ENCODE measurements around the gene CIB4.

Gene CIB4

GRCh38 chr2:26644188-26644835 lies 3.1 kb upstream of the CIB4 start:
- H3K27ac ChIP-seq (ENCODE audit: low read length), result no peak overlapping the region
- H3K36me3 ChIP-seq (ENCODE audit: control insufficient read depth, insufficient read depth, low read length), result no peaks in the 10 kb centered on the region
- 0 out of 2 replicates have a peak, but pooled peaks cover 2% of the 10 kb centered on the region for H3K4me1 ChIP-seq (ENCODE audit: control insufficient read depth, insufficient read depth, low read length)
- H3K27me3 ChIP-seq (ENCODE audit: control insufficient read depth, insufficient read depth, low read length), result no peaks in the 10 kb centered on the region
- H3K4me3 ChIP-seq (ENCODE audit: low read length), result no peak overlapping the region
- H3K9me3 ChIP-seq (ENCODE audit: control insufficient read depth, insufficient read depth, low read length), result no peaks in the 10 kb centered on the region
- DNase-seq (ENCODE audit: low read depth, low spot score), result no peak
- WGBS (ENCODE audit: insufficient coverage, insufficient read length), result no CpG with 5 or more reads among the region's 13 CpGs

- WGBS (ENCODE audit: insufficient coverage, insufficient read length), result no CpG with 5 or more reads among the region's 3 CpGs
- Histone ChIP-seq H3K27ac (ENCODE audit: low read length) (no peak overlapping the region), H3K9me3 (ENCODE audit: control insufficient read depth, insufficient read depth, low read length) (no peaks in the 10 kb centered on the region), H3K27me3 (ENCODE audit: control insufficient read depth, insufficient read depth, low read length) (no peaks in the 10 kb centered on the region; the same call in 1 of the 2 replicates), H3K4me1 (ENCODE audit: control insufficient read depth, insufficient read depth, low read length) (0 out of 2 replicates have a peak, but pooled peaks cover 2% of the 10 kb centered on the region), H3K4me3 (ENCODE audit: low read length) (no peak overlapping the region), H3K36me3 (ENCODE audit: control insufficient read depth, insufficient read depth, low read length) (no peaks in the 10 kb centered on the region)
- DNase-seq (ENCODE audit: low read depth, low spot score), result no peak
These were observed 1.3 kb upstream of the CIB4 start for GRCh38 chr2:26642429-26642828.

GRCh38 chr2:26640331-26640745 lies 828 bp downstream of the CIB4 start:
- 0 out of 2 replicates have a peak, but pooled peaks cover 2% of the 10 kb centered on the region for H3K4me1 ChIP-seq (ENCODE audit: control insufficient read depth, insufficient read depth, low read length)
- no peak for DNase-seq (ENCODE audit: low read depth, low spot score)
- H3K27me3 ChIP-seq (ENCODE audit: control insufficient read depth, insufficient read depth, low read length), result no peaks in the 10 kb centered on the region; the same call in 1 of the 2 replicates
- no peaks in the 10 kb centered on the region for H3K9me3 ChIP-seq (ENCODE audit: control insufficient read depth, insufficient read depth, low read length)
- no CpG with 5 or more reads among the region's 8 CpGs for WGBS (ENCODE audit: insufficient coverage, insufficient read length)
- no peak overlapping the region for H3K4me3 ChIP-seq (ENCODE audit: low read length)
- no peaks in the 10 kb centered on the region for H3K36me3 ChIP-seq (ENCODE audit: control insufficient read depth, insufficient read depth, low read length)
- no peak overlapping the region for H3K27ac ChIP-seq (ENCODE audit: low read length)

- Histone ChIP-seq H3K36me3 (ENCODE audit: control insufficient read depth, insufficient read depth, low read length) (no peaks in the 10 kb centered on the region), H3K4me1 (ENCODE audit: control insufficient read depth, insufficient read depth, low read length) (0 out of 2 replicates have a peak, but pooled peaks cover 2% of the 10 kb centered on the region), H3K9me3 (ENCODE audit: control insufficient read depth, insufficient read depth, low read length) (no peaks in the 10 kb centered on the region), H3K27me3 (ENCODE audit: control insufficient read depth, insufficient read depth, low read length) (no peaks in the 10 kb centered on the region; the same call in 1 of the 2 replicates), H3K4me3 (ENCODE audit: low read length) (no peak overlapping the region), H3K27ac (ENCODE audit: low read length) (no peak overlapping the region)
- DNase-seq (ENCODE audit: low read depth, low spot score), result no peak
- no CpG with 5 or more reads among the region's 8 CpGs for WGBS (ENCODE audit: insufficient coverage, insufficient read length)
These were observed 1.4 kb downstream of the CIB4 start for GRCh38 chr2:26639685-26640243.

GRCh38 chr2:26637811-26638310 lies 3.3 kb downstream of the CIB4 start:
- no peaks in the 10 kb centered on the region for H3K9me3 ChIP-seq (ENCODE audit: control insufficient read depth, insufficient read depth, low read length)

GRCh38 chr2:26636935-26637334 lies 4.2 kb downstream of the CIB4 start:
- Histone ChIP-seq H3K27ac (ENCODE audit: low read length) (no peak overlapping the region), H3K27me3 (ENCODE audit: control insufficient read depth, insufficient read depth, low read length) (no peaks in the 10 kb centered on the region; the same call in 1 of the 2 replicates), H3K4me3 (ENCODE audit: low read length) (no peak overlapping the region), H3K4me1 (ENCODE audit: control insufficient read depth, insufficient read depth, low read length) (0 out of 2 replicates have a peak, but pooled peaks cover 2% of the 10 kb centered on the region), H3K9me3 (ENCODE audit: control insufficient read depth, insufficient read depth, low read length) (no peaks in the 10 kb centered on the region), H3K36me3 (ENCODE audit: control insufficient read depth, insufficient read depth, low read length) (no peaks in the 10 kb centered on the region)
- no CpG with 5 or more reads among the region's 6 CpGs for WGBS (ENCODE audit: insufficient coverage, insufficient read length)
- DNase-seq (ENCODE audit: low read depth, low spot score), result no peak

More at GRCh38 chr2:26637811-26638310, 3.3 kb downstream of the CIB4 start:
- no peak for DNase-seq (ENCODE audit: low read depth, low spot score)
- Histone ChIP-seq H3K27me3 (ENCODE audit: control insufficient read depth, insufficient read depth, low read length) (no peaks in the 10 kb centered on the region; the same call in 1 of the 2 replicates), H3K27ac (ENCODE audit: low read length) (no peak overlapping the region), H3K36me3 (ENCODE audit: control insufficient read depth, insufficient read depth, low read length) (no peaks in the 10 kb centered on the region), H3K4me3 (ENCODE audit: low read length) (no peak overlapping the region), H3K4me1 (ENCODE audit: control insufficient read depth, insufficient read depth, low read length) (0 out of 2 replicates have a peak, but pooled peaks cover 2% of the 10 kb centered on the region)
- WGBS (ENCODE audit: insufficient coverage, insufficient read length), result no CpG with 5 or more reads among the region's 9 CpGs

- H3K36me3 ChIP-seq (ENCODE audit: control insufficient read depth, insufficient read depth, low read length), result no peaks in the 10 kb centered on the region
- no peaks in the 10 kb centered on the region for H3K4me1 ChIP-seq (ENCODE audit: control insufficient read depth, insufficient read depth, low read length)
- no peaks in the 10 kb centered on the region; the same call in 1 of the 2 replicates for H3K27me3 ChIP-seq (ENCODE audit: control insufficient read depth, insufficient read depth, low read length)
- no peak for DNase-seq (ENCODE audit: low read depth, low spot score)
- no peak overlapping the region for H3K4me3 ChIP-seq (ENCODE audit: low read length)
- WGBS (ENCODE audit: insufficient coverage, insufficient read length), result no CpG with 5 or more reads among the region's 3 CpGs
- no peak overlapping the region for H3K27ac ChIP-seq (ENCODE audit: low read length)
- no peaks in the 10 kb centered on the region for H3K9me3 ChIP-seq (ENCODE audit: control insufficient read depth, insufficient read depth, low read length)
These were observed 5.8 kb downstream of the CIB4 start for GRCh38 chr2:26635401-26635800.

- Histone ChIP-seq H3K27me3 (ENCODE audit: control insufficient read depth, insufficient read depth, low read length) (no peaks in the 10 kb centered on the region; the same call in 1 of the 2 replicates), H3K4me3 (ENCODE audit: low read length) (no peak overlapping the region), H3K27ac (ENCODE audit: low read length) (no peak overlapping the region), H3K9me3 (ENCODE audit: control insufficient read depth, insufficient read depth, low read length) (no peaks in the 10 kb centered on the region), H3K4me1 (ENCODE audit: control insufficient read depth, insufficient read depth, low read length) (no peaks in the 10 kb centered on the region), H3K36me3 (ENCODE audit: control insufficient read depth, insufficient read depth, low read length) (no peaks in the 10 kb centered on the region)
- no CpG with 5 or more reads among the region's 11 CpGs for WGBS (ENCODE audit: insufficient coverage, insufficient read length)
- DNase-seq (ENCODE audit: low read depth, low spot score), result no peak
These were observed 6.4 kb downstream of the CIB4 start for GRCh38 chr2:26634636-26635230.

GRCh38 chr2:26633993-26634595 lies 7.1 kb downstream of the CIB4 start:
- no peak overlapping the region for H3K4me3 ChIP-seq (ENCODE audit: low read length)
- H3K27ac ChIP-seq (ENCODE audit: low read length), result no peak overlapping the region
- H3K9me3 ChIP-seq (ENCODE audit: control insufficient read depth, insufficient read depth, low read length), result no peaks in the 10 kb centered on the region
- H3K4me1 ChIP-seq (ENCODE audit: control insufficient read depth, insufficient read depth, low read length), result no peaks in the 10 kb centered on the region
- no CpG with 5 or more reads among the region's 7 CpGs for WGBS (ENCODE audit: insufficient coverage, insufficient read length)
- no peak for DNase-seq (ENCODE audit: low read depth, low spot score)
- H3K27me3 ChIP-seq (ENCODE audit: control insufficient read depth, insufficient read depth, low read length), result no peaks in the 10 kb centered on the region; the same call in 1 of the 2 replicates
- H3K36me3 ChIP-seq (ENCODE audit: control insufficient read depth, insufficient read depth, low read length), result no peaks in the 10 kb centered on the region

GRCh38 chr2:26633351-26633945 lies 7.7 kb downstream of the CIB4 start:
- Histone ChIP-seq H3K4me3 (ENCODE audit: low read length) (no peak overlapping the region), H3K27me3 (ENCODE audit: control insufficient read depth, insufficient read depth, low read length) (no peaks in the 10 kb centered on the region; the same call in 1 of the 2 replicates), H3K4me1 (ENCODE audit: control insufficient read depth, insufficient read depth, low read length) (no peaks in the 10 kb centered on the region), H3K27ac (ENCODE audit: low read length) (no peak overlapping the region), H3K36me3 (ENCODE audit: control insufficient read depth, insufficient read depth, low read length) (no peaks in the 10 kb centered on the region), H3K9me3 (ENCODE audit: control insufficient read depth, insufficient read depth, low read length) (no peaks in the 10 kb centered on the region)
- DNase-seq (ENCODE audit: low read depth, low spot score), result no peak
- no CpG with 5 or more reads among the region's 13 CpGs for WGBS (ENCODE audit: insufficient coverage, insufficient read length)

Data from iPS DF 6.9 (cell line).